ENCODE data around the gene APOH. TPM values are rescaled to one million over a fixed set of nuclear protein-coding genes. Genes with fewer than 3 reads are reported as not detected.

Gene APOH
- total RNA-seq, 1 donor from 2014 or later = not detected

- Histone ChIP-seq H3K36me3 (ENCODE audit: control insufficient read depth, insufficient read depth, low read length) (no peaks in the 10 kb centered on the region), H3K4me3 (ENCODE audit: low read depth, low read length) (no peak overlapping the region), H3K27me3 (ENCODE audit: control insufficient read depth, insufficient read depth, low read length) (no peaks in the 10 kb centered on the region)
- TF ChIP-seq CTCF (IDR thresholded peaks at IDR 0.05; ENCODE audit: insufficient read depth, low read length, poor library complexity, severe bottlenecking) = no peak
- no peak for DNase-seq (ENCODE audit: low read depth)
Observed at GRCh38 chr17:66222798-66223350, 6.3 kb downstream of the APOH start.

DNA sequence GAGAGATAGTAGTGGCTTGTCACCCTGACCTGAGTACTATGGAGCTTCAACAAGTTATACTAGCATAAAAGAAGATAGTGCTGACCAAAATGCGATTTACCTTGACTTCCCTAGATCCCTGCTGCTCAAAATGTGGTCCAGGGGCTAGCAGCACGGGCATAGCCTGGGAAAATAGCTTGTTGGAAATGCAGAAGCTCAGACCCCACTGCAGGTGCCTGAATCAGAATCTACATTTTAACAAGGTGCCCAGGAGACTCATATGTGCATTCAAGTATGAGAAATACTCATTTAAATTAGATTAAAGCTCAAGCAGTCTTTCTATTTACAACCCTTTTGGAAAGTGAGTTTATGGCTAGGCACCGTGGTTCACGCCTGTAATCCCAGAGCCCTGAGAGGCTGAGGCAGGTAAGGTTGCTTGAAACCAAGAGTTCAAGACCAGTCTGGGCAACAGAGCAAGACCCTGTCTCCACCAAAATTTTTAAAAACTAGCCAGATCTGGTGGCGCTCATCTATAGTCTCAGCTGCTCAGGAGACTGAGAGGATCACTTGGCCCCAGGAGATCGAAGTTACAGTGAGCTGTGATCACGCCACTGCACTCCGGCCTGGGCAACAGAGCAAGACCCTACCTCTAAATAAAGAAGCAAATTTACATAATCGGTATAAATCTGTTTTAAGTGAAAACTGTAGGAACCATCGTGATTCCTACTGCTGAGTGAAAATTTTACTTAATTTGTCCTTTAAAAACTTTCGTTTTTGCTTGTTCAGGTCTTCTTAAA is 7.3 kb downstream of the APOH start:
- Histone ChIP-seq H3K4me3 (ENCODE audit: low read depth, low read length) (no peak overlapping the region), H3K36me3 (ENCODE audit: control insufficient read depth, insufficient read depth, low read length) (no peaks in the 10 kb centered on the region), H3K27me3 (ENCODE audit: control insufficient read depth, insufficient read depth, low read length) (no peaks in the 10 kb centered on the region)
- no peak for DNase-seq (ENCODE audit: low read depth)
- TF ChIP-seq CTCF (IDR thresholded peaks at IDR 0.05; ENCODE audit: insufficient read depth, low read length, poor library complexity, severe bottlenecking) = no peak

- no peak for DNase-seq (ENCODE audit: low read depth)
- no peak for TF ChIP-seq CTCF (IDR thresholded peaks at IDR 0.05; ENCODE audit: insufficient read depth, low read length, poor library complexity, severe bottlenecking)
- Histone ChIP-seq H3K4me3 (ENCODE audit: low read depth, low read length) (no peak overlapping the region), H3K36me3 (ENCODE audit: control insufficient read depth, insufficient read depth, low read length) (no peaks in the 10 kb centered on the region), H3K27me3 (ENCODE audit: control insufficient read depth, insufficient read depth, low read length) (no peaks in the 10 kb centered on the region)
Observed at GRCh38 chr17:66221343-66221742, 7.9 kb downstream of the APOH start.

DNA sequence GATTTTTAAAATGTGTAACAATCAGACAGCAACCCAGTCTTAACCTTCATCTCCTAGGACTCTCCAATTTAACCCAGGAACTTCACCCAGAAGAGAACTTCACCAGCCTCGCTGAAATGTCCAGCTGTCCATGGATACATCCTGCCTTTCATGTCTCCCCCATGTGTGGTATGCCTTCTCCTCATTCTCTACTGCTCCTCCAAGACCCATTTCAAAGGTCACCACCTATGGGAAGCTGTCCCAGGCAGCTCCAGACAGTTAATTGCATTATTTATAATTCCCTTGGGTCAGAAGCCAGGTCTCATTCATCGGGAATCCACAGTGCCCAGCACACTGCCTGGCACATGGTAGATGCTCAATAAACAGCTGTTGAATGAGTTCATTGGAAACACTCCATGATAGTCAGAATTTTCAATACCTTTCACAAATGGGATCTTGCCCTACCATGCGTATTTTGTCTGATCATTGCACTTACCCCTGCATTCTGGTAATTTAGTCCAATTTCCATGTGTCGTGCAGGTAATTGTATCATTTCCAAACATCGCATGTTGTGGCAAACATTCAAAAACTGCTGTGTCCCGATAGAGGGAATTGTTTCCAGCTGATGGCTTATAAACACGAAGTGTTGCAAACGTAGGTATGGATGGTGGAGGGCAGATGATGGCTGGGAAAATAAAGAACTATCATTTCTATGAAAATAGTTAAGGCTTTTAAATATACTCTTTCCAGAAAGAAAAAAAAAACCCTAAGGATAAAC is 9.0 kb downstream of the APOH start:
- DNase-seq (ENCODE audit: low read depth) = no peak
- no peak for TF ChIP-seq CTCF (IDR thresholded peaks at IDR 0.05; ENCODE audit: insufficient read depth, low read length, poor library complexity, severe bottlenecking)
- Histone ChIP-seq H3K36me3 (ENCODE audit: control insufficient read depth, insufficient read depth, low read length) (no peaks in the 10 kb centered on the region), H3K27me3 (ENCODE audit: control insufficient read depth, insufficient read depth, low read length) (peaks cover 1% of the 10 kb centered on the region), H3K4me3 (ENCODE audit: low read depth, low read length) (no peak overlapping the region)

- Histone ChIP-seq H3K36me3 (ENCODE audit: control insufficient read depth, insufficient read depth, low read length) (no peaks in the 10 kb centered on the region), H3K27me3 (ENCODE audit: control insufficient read depth, insufficient read depth, low read length) (peaks cover 2% of the 10 kb centered on the region), H3K4me3 (ENCODE audit: low read depth, low read length) (no peak overlapping the region)
- no peak for TF ChIP-seq CTCF (IDR thresholded peaks at IDR 0.05; ENCODE audit: insufficient read depth, low read length, poor library complexity, severe bottlenecking)
- DNase-seq (ENCODE audit: low read depth) = no peak
Observed at GRCh38 chr17:66215529-66215911, 13.7 kb downstream of the APOH start.

All from kidney epithelial cell (primary cell).